Esophagus muscularis mucosa (tissue), 2 donors: Measurements from ENCODE around the gene QRICH1.

Experiments used
- EP300 ChIP-seq: sonication (generic); formaldehyde crosslinking; IDR thresholded peaks from one replicate; pipeline ENCODE4 v1.6.1; 2017; ENCODE audit warnings: antibody characterized with exemption
- POLR2A ChIP-seq: fragments of 450-650 bp; IDR thresholded peaks from one replicate; pipeline ENCODE4 v1.6.1; 2017; ENCODE audit warnings: antibody characterized with exemption, moderate library complexity, mild to moderate bottlenecking, low read depth

DNA sequence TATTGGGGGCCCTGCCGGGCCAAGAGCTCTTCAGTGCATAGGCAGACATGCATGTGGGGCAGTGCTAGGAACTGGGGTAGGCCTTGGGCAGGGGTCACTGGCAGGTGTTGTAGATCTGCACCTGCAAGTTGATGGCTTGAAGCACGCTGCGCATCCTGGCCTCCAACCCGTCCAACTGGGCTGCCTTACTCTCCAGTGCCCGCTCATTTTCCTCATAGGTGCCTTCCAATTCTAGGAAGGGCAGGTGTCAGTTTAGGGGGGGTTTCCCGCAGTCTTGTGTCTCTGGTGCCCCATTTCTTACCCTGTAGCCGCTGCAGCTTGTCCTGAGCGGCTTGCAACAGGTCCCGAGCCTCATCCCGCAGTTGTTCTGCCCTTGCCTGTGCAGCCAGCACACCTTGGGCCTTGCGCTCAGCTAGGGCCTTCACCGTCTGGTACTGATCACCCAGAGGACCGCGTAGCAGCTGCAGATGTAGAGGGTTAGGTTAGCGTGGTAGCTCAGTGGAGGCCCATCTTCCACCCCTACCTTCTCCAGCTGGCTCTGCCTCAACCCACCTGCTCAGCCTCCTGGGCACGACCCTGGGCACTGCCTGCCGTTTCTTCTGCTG lies 27.4 kb upstream of the QRICH1 start:
- TF ChIP-seq POLR2A (no peak), EP300 (no peak)
